HG02970 (cell line): ENCODE measurements around the gene ITM2B.

Experiments
- ATAC-seq: cut with Tn5 transposase; IDR thresholded peaks from one replicate; pipeline ENCODE4 v1.9.1; 2021; ENCODE audit warnings: mild to moderate bottlenecking, moderate library complexity, moderate number of reproducible peaks; ENCODE audit not compliant: unreplicated experiment, low FRiP score

ITM2B gene

DNA sequence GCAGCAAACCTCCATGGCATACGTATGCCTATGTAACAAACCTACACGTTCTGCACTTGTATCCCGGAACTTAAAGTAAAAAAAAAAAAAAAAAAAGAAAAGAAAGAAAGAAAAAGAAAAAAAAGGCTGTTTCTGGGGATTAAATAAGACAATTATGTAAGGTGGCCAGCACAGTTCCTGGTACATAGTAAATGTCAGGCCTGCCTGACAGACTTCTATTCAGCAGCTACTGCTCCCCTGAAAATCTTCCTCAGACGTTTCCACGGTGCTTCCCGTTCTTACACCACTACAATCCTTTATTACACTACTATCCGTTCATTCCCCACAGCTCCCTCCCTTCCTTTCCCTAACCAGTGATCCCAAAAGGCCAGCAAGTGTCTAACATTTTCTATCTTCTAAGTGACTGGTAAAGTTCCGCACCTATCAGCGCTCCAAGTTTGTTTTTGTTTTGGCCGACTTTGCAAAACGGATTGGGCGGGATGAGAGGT, 69.9 kb downstream of the ITM2B start:
- no peak for ATAC-seq

DNA sequence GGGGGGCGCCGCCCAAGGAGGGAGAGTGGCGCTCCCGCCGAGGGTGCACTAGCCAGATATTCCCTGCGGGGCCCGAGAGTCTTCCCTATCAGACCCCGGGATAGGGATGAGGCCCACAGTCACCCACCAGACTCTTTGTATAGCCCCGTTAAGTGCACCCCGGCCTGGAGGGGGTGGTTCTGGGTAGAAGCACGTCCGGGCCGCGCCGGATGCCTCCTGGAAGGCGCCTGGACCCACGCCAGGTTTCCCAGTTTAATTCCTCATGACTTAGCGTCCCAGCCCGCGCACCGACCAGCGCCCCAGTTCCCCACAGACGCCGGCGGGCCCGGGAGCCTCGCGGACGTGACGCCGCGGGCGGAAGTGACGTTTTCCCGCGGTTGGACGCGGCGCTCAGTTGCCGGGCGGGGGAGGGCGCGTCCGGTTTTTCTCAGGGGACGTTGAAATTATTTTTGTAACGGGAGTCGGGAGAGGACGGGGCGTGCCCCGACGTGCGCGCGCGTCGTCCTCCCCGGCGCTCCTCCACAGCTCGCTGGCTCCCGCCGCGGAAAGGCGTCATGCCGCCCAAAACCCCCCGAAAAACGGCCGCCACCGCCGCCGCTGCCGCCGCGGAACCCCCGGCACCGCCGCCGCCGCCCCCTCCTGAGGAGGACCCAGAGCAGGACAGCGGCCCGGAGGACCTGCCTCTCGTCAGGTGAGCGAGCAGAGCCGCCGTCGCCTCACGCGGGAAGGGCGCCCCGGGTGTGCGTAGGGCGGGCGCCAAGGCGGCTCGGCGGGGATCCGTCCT, 70.5 kb downstream of the ITM2B start, which contains the start of gene RB1:
Gene RB1, plus strand, starts transcription at position 393 of the 784 bp plus-strand sequence. Its CDS starts 162 bp downstream, at position 555.
- peak; percentile 73 for ATAC-seq

DNA sequence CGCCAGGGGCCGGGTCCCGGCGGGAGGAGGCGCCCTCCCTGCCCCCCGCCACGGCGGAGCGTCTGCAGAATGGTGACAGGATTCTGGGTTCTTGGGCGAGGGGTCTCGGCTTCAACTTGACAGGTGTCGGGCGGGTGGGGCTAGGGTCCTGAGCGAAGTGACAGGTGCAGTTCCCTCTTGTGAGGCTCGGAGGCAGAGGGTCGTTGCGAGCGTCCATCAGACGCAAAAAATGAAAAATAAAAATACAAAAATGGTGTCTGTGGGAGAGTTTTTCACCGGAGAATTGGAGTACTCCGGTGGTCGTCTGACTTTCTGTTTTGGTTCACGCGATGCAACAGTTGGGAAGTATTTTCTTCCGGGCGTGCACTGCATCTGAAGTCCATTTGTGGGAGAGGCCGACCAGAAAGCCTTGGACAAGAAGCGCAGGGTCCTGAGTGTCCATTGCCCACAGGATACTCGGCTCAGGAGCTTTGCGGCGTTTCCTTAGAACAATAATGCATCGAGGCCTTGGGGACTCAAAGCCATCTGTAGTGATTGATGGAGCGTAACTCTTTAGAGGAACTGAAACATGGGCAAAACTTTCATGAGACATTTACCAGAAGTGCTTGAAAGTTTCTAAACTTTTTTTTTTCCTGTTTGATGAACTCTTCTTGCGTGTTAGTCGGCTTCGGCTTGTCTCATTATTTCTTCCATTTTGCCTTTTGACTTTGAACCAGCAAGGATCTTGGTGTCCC, 71.3 kb downstream of the ITM2B start:
- peak; percentile 70 for ATAC-seq

DNA sequence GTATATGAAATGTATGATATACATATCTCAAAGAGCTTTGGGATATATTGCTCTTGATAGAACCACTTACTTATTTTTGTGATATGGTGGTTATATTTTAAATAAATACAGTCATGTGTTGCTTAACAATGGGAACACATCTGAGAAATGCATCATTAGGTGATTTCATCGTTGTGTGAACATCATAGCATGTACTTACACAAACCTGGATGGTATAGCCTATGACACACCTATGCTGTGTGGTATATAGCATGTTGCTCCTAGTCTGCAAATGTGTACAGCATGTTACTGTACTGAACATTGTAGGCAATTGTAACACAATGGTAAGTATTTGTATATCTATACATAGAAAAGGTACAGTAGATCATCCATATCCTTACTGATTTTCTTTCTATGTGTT, 78.2 kb downstream of the ITM2B start:
- no peak for ATAC-seq

DNA sequence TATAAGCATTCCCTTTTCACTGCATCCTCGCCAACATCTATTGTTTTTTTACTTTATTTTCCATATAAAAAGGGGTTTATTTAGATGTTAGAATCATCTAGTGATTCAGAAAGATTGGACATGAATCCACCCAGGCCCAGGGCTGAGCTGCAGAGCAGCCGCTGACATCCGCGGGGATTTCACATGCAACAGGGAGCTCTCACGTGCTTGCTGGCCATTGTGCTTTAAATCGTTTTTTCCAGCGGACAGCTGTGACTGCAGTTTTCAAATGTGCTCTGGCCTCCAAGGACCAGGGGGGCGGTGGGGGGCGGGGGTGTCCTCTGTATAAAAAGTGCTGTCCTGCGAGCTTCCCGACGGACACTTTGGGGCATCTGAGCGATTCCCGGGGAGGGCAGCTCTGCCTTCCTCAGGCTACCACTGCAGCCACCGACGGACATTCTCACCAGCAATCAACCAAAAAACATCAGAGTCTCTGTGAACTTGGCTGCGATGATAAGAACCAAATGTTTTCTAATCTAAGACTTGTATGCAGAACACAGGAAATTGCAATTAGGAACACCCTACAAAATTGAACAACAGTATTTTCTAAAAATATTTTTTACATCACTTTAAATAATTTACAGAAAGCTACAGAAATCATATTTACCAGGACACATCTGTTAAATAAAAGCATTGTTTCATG, 83.1 kb downstream of the ITM2B start:
- ATAC-seq: no peak

DNA sequence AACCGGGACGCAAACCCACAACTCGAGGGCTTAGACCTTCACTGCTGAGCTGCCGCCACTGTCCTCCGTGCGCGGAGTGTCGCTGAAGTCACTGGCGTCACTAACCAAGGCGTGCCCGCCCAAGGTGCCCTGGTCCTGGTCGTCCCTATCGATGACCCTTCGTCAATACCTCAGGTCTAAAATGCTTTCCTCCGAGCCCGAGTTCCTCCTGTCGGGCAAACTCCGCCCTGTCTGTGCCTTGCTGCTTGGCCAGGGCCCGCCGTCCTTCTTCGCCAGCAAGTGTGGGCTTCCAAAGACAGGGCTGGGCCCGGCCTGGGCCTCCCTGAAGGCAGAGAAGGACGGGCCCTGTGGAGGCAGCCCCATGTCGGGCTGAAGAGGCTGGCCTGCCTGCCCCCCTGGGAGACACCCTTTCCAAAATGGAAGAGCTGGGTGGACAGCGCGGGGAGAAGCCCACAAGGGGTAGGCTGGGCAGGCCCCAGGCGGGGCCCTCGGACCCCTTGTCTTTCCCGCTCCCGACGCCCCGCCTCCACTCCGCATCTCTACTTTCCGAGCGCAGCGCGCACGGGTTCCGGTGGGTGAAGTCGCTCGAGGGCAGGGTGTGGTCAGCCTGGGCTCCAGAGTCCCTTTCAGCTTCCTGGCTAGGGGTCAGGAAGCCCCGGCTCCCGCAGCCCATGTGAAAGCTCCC, 84.0 kb downstream of the ITM2B start:
- ATAC-seq: no peak

DNA sequence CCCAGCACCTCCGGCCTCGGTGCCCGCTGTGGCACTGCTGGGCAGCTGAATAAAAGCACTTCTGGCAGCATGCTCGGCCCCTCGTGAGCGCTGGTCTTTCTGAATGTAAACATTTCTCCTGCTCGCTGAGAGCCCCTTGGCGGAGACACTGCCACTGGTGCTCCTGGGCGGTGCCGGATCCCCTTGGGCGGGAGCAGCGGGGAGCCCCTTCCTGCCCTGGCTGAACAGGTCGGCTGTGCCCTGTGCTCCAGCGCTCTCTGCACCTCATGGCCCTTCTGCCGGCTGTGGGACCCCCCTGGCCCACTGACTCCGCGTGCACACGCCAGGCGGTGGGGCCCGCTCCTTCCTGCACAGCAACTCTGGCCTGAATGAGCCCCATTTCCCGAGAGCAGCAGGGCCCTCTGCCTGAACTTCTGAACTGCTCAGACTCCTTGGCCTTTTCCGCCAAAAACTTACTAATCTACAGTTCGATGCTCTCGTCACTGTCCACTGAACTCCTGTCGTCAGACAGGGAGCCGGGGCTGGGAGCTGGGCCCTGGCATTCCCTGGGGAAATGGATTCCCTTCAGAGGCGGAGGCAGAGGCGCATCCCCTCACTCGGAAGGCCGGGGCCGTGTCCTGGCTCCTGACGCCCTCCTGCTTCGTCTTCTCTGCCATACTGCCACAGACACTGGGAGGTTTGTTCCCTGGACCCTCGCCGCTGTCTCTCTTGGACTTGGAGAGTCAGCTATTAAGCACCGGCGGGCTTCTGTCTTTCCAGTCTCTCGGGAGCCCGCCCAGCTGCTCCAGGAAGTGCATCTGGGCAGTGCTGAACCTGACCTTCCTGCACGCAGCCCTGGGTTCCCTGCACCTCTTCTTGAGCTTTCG, 84.7 kb downstream of the ITM2B start:
- ATAC-seq: no peak

DNA sequence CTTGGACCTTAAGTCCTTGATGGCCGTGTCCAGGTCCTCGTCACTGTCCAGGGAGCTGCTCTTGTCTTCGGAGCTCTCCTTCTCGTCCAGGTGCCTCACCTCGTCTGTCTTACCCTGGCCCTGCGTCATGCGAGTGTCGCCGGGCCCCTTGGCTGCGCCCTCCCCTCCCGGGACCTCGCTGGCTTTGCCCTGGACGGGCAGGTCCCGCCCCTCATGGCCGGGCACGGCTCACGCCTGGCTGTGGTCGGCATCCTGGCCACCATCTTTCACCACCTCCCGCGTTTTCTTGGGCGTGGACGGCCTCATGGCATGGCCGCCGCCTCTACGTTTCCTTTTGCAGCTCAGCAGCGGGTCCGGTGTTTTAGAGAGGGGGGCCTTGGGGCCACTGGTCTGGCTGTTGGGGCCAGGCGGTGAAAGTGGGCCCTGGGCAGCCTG, 85.4 kb downstream of the ITM2B start:
- ATAC-seq: no peak

DNA sequence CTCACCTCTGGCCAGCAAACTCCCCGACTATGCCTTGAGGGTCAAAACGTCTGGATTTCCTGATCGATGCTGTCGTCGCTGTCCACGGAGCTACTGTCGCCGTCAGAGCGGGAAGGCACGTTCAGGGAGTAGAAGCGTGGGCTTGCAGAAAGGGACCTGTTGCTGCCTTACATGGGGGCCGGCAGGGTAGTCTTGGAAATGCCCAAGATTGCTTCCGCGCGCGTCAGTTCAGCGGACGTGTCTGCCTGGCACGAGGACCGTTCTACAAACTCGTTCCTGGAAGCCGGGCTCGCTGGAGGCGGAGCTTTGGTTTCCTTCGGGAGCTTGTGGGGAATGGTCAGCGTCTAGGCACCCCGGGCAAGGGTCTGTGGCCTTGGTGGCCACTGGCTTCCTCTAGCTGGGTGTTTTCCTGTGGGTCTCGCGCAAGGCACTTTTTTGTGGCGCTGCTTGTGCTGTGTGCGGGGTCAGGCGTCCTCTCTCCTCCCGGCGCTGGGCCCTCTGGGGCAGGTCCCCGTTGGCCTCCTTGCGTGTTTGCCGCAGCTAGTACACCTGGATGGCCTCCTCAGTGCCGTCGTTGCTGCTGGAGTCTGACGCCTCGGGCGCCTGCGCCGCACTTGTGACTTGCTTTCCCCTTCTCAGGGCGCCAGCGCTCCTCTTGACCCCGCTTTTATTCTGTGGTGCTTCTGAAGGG, 86.0 kb downstream of the ITM2B start:
- no peak for ATAC-seq
